ENCODE data around the gene DCDC1.

DNA sequence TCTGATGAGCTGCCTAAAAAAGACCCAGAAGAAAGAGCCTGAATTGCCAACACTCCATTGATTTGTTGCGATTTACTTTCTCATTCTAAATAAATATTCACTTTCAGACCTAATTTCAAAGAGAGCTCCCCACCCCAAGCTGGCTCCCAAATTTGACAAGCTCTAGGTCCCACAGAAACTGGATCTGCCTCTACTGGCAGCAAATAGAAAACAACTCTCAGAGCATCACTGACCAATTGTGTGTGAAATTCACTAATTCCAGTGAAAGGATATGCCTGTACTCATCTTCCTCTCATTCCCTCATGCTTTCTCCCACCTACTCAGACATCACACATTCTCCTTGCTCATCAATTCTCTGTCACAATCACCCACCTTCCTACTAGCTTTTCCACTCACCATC lies 249.1 kb downstream of the DCDC1 start:
- TF ChIP-seq, protein P1, sequence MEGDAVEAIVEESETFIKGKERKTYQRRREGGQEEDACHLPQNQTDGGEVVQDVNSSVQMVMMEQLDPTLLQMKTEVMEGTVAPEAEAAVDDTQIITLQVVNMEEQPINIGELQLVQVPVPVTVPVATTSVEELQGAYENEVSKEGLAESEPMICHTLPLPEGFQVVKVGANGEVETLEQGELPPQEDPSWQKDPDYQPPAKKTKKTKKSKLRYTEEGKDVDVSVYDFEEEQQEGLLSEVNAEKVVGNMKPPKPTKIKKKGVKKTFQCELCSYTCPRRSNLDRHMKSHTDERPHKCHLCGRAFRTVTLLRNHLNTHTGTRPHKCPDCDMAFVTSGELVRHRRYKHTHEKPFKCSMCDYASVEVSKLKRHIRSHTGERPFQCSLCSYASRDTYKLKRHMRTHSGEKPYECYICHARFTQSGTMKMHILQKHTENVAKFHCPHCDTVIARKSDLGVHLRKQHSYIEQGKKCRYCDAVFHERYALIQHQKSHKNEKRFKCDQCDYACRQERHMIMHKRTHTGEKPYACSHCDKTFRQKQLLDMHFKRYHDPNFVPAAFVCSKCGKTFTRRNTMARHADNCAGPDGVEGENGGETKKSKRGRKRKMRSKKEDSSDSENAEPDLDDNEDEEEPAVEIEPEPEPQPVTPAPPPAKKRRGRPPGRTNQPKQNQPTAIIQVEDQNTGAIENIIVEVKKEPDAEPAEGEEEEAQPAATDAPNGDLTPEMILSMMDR (IDR thresholded peaks at IDR 0.05) = no peak
- no peak for TF ChIP-seq POLR2A (IDR thresholded peaks at IDR 0.05)

Data from uterus (tissue), 2 donors.